HCT116 (cell line): ENCODE measurements around the gene WNK1. TPM values are rescaled to one million over a fixed set of nuclear protein-coding genes. Genes with fewer than 3 reads are reported as not detected.

Experiments used
- ATAC-seq: fragments of 200-7000 bp; cut with Tn5 transposase; 2 replicates; pipeline ENCODE4 v1.9.1; 2020; ENCODE audit warnings: mild to moderate bottlenecking, moderate library complexity
- BruUV-seq: library from RNA; stranded (reverse); fragments of 400-500 nt; replicated peaks from 2 replicates; lab custom pipeline; 2021; lab: Mats Ljungman, UMichigan
- CTCF ChIA-PET: fragments of 300-600 bp; sonication (Branson Sonifier 250); formaldehyde crosslinking; loops from one replicate; lab custom pipeline; 2021; ENCODE audit warnings: antibody characterized with exemption; lab: Charles Lee
- POLR2A ChIA-PET: fragments of 300-600, 350-600 bp; sonication (Branson Sonifier 250); formaldehyde crosslinking; loops from one replicate; lab custom pipeline; 2021; ENCODE audit warnings: antibody characterized with exemption; lab: Charles Lee
- RAD21 ChIA-PET, 2 experiments: fragments of 300-600 bp; sonication (Branson Sonifier 250); formaldehyde crosslinking; loops; one replicate each; lab custom pipeline; 2023; ENCODE audit warnings: low total read pairs in 2 of 2; ENCODE audit not compliant: uncharacterized antibody in 2 of 2, unreplicated experiment in 2 of 2, low non-redundant PET in 1 of 2; lab: Charles Lee
- DNase-seq: peaks from one replicate; pipeline ENCODE4 v3.0.0-alpha.2; 2010; ENCODE audit warnings: low read depth, low spot score
- H2AFZ ChIP-seq: fragments of 200-600 bp; shearing (Covaris generic), sonication (generic); 2 replicates; pipeline ENCODE4 v1.6.1; 2017; ENCODE audit warnings: low read depth, mixed run types, mixed read lengths, antibody characterized with exemption, low read length; ENCODE audit not compliant: poor library complexity, severe bottlenecking
- H3K27ac ChIP-seq: 2 replicates; pipeline ENCODE4 v1.5.1; 2012; ENCODE audit warnings: low read depth, low read length
- H3K27me3 ChIP-seq: fragments of 200-600 bp; sonication (generic); 2 replicates; pipeline ENCODE4 v1.6.1; 2016; ENCODE audit warnings: mixed run types, low read length, mixed read lengths; ENCODE audit not compliant: insufficient read depth
- H3K36me3 ChIP-seq, 2 experiments: fragments of 200-500 bp in 1 of 2; fragments of 200-600 bp in 1 of 2; sonication (Bioruptor generic) in 1 of 2; sonication (generic) in 1 of 2; 2 replicates each; pipeline versions ENCODE4 v1.5.1 to v1.6.1; 2014 to 2016; ENCODE audit warnings: low read length in 2 of 2, inconsistent platforms in 1 of 2, mixed read lengths in 1 of 2, mixed run types in 1 of 2; ENCODE audit not compliant: insufficient read depth in 2 of 2, control insufficient read depth in 1 of 2
- H3K4me1 ChIP-seq, 2 experiments: fragments of 200-600 bp in 1 of 2; sonication (generic) in 1 of 2; 2 replicates each; pipeline versions ENCODE4 v1.5.1 to v1.6.1; 2012 to 2017; ENCODE audit warnings: low read length in 2 of 2, inconsistent platforms in 1 of 2, mild to moderate bottlenecking in 1 of 2, mixed read lengths in 1 of 2, mixed run types in 1 of 2, moderate library complexity in 1 of 2; ENCODE audit not compliant: insufficient read depth in 2 of 2, control insufficient read depth in 1 of 2
- H3K4me2 ChIP-seq: fragments of 200-600 bp; sonication (generic); 2 replicates; pipeline ENCODE4 v1.6.1; 2017; ENCODE audit warnings: mixed run types, low read length, mixed read lengths
- H3K4me3 ChIP-seq, 2 experiments: fragments of 200-600 bp in 1 of 2; sonication (generic) in 1 of 2; replicated peaks in 1 of 2; 2 replicates each; pipeline ENCODE4 v1.5.1; 2011 to 2016; ENCODE audit warnings: low read length in 2 of 2, control low read depth in 1 of 2, low read depth in 1 of 2, mild to moderate bottlenecking in 1 of 2, mixed read lengths in 1 of 2, mixed run types in 1 of 2
- H3K79me2 ChIP-seq: fragments of 200-600 bp; sonication (generic); 2 replicates; pipeline ENCODE4 v1.6.1; 2017; ENCODE audit warnings: mild to moderate bottlenecking, mixed run types, low read length, moderate library complexity, mixed read lengths; ENCODE audit not compliant: insufficient read depth
- H3K9ac ChIP-seq: fragments of 200-600 bp; sonication (generic); 2 replicates; pipeline ENCODE4 v1.6.1; 2016; ENCODE audit warnings: low read length, mixed read lengths
- H3K9me2 ChIP-seq: fragments of 200-600 bp; sonication (generic), shearing (Covaris generic); 2 replicates; pipeline ENCODE4 v1.6.1; 2017; ENCODE audit warnings: mixed run types, mild to moderate bottlenecking, moderate library complexity; ENCODE audit not compliant: insufficient read depth
- H3K9me3 ChIP-seq, 2 experiments: fragments of 200-500 bp in 1 of 2; fragments of 200-600 bp in 1 of 2; sonication (Bioruptor generic) in 1 of 2; sonication (generic) in 1 of 2; 2 replicates each; pipeline ENCODE4 v1.6.1; 2014 to 2017; ENCODE audit warnings: low read length in 2 of 2, mixed read lengths in 2 of 2, inconsistent platforms in 1 of 2, low read depth in 1 of 2, mild to moderate bottlenecking in 1 of 2, mixed run types in 1 of 2, moderate library complexity in 1 of 2; ENCODE audit not compliant: control insufficient read depth in 1 of 2, insufficient read depth in 1 of 2
- H4K20me1 ChIP-seq: fragments of 200-600 bp; sonication (generic), shearing (Covaris generic); 2 replicates; pipeline ENCODE4 v1.6.1; 2017; ENCODE audit warnings: mixed run types, mild to moderate bottlenecking, moderate library complexity; ENCODE audit not compliant: insufficient read depth
- CEBPB ChIP-seq: IDR thresholded peaks from 2 replicates; pipeline ENCODE4 v1.6.1; 2012; ENCODE audit warnings: low read depth
- EGR1 ChIP-seq: IDR thresholded peaks from 2 replicates; pipeline ENCODE4 v1.6.1; 2012; ENCODE audit warnings: low read depth
- SIN3A ChIP-seq: IDR thresholded peaks from 2 replicates; pipeline ENCODE4 v1.6.1; 2012; ENCODE audit warnings: low read depth
- SP1 ChIP-seq: IDR thresholded peaks from 2 replicates; pipeline ENCODE4 v1.6.1; 2012; ENCODE audit warnings: low read depth
- TCF7L2 ChIP-seq: IDR thresholded peaks from 2 replicates; pipeline ENCODE4 v1.7.0; 2011; ENCODE audit warnings: borderline replicate concordance, inconsistent platforms; ENCODE audit not compliant: insufficient read depth, insufficient read length; ENCODE audit errors: extremely low read depth
- ZFX ChIP-seq: fragments of 450-650 bp; IDR thresholded peaks from 2 replicates; pipeline ENCODE4 v1.6.1; 2017
- intact Hi-C: fragments of 100-400 bp; cut with micrococcal nuclease; formaldehyde crosslinking; loops from 2 replicates; pipeline ENCODE4 v1.10.0; 2022
- total RNA-seq: library from RNA; stranded (reverse); gene quantifications from one replicate; pipeline ENCODE4 v1.2.1, GENCODE V29; 2021; ENCODE audit not compliant: unreplicated experiment
- TF ChIP-seq, protein P1 (sequence below): IDR thresholded peaks from 2 replicates; pipeline ENCODE4 v1.6.1; 2012

Gene WNK1
- total RNA-seq, 1 experiment from 2014 or later: 81.0 TPM

DNA sequence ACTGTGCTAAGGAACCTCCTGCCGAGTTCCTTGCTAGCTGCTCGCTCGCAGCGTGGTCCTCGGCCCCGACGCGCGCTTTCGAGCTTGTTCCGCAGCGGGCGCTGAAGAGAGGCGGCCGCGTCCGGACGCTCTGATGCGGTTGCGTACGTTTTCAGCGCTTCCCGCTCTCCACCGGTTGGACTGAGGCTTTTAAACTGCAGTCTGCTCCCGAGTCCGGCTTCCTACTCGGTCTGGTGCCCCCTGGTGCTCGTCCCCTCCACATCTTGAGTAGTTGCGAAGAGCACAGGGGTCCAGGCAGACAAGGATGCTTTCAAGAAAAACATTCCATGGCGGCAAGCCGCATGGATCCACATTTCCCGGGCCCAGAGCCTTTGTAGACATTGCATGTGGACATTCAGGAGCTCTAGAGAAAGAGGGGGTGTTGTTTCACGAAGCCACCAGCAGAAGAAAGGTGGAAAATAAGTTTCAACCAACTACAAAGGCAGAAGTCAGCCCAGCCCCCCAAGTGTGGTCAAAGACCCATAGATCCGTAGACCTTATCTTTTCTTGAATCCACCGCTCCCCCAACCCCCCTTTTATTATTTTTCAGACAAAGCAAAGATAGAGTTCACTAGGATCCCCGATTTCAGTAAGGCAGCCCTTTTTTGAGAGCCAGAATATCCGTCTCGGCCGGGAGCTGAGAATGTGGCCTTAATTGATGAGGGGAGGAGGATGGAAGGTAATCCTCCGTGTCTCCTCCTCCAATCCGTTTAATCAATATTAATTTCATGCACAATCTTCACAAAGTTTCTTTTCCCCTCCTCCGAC lies 984 bp upstream of the WNK1 start (continued):
- TF ChIP-seq ZFX (peak; percentile 36; the same call in 1 of the 2 replicates), EGR1 (0 out of 2 replicates have a peak, but pooled peaks have one; percentile 14), CEBPB (peak; percentile 31; the same call in 1 of the 2 replicates), TCF7L2 (peak; percentile 37), SP1 (peak; percentile 27)
- TF ChIP-seq, protein P1, sequence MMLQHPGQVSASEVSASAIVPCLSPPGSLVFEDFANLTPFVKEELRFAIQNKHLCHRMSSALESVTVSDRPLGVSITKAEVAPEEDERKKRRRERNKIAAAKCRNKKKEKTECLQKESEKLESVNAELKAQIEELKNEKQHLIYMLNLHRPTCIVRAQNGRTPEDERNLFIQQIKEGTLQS: no peak

DNA sequence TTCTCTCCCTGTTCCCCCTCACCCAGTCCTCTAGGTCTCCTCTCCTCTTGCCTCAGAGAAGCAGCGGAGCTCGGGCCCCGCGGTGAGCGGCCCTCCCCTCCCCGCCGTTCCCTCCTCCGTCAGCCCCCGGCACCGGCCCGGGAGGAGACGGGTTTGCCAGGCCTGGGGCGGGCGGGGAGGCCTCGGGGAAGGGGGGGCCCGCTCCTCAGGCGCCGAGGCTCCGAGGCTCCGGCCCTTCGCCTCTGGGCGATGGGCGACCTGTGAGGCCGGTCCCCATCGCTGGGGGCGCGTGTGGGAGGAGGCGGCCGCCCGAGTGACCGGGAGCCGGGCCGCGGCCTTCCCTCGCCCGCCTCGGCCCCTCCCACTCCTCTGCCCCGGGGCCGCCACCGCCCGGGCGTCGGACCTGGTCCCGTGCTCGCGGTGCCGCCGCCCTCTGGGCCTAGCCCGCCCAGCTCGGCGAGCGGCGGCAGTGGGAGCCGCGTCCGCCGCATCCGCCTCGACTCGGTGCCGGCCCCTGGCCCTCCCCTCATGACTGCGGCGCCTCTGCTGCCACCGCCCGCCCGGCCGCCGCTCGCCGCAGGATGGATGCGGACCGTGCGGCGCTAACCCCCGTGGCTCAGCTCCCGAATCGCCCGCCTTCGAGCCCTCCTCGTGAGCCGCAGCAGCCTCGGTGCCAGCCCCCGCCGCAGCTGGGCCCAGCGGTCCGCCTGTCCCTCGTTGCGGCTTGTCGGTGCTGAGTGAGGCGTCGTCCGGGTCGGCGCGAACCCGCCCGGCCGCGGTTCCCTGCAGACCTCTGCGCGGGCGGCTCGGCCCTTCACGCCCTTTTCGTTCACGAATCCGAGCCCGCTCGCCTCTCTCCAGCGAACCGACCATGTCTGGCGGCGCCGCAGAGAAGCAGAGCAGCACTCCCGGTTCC lies 574 bp downstream of the WNK1 start:
- no TSS peak for BruUV-seq
- Histone ChIP-seq H3K79me2 (peaks cover 51% of the 10 kb centered on the region), H3K9ac (peak overlapping the region; percentile 75), H3K36me3 (peaks cover 0 to 3% of the 10 kb centered on the region in 2 experiments; a peak in 1 of 4 replicates), H3K4me1 (peaks cover 15 to 35% of the 10 kb centered on the region in 2 experiments; a peak in 3 of 4 replicates), H3K27ac (peak overlapping the region; percentile 75), H2AFZ (no peak overlapping the region), H3K9me2 (no peaks in the 10 kb centered on the region), H3K27me3 (no peaks in the 10 kb centered on the region), H3K9me3 (no peaks in the 10 kb centered on the region), H3K4me2 (peak overlapping the region; percentile 91), H3K4me3 (peak overlapping the region; percentile 75), H4K20me1 (peaks cover 21% of the 10 kb centered on the region; the same call in 1 of the 2 replicates)
- peak; percentile 46 for ATAC-seq
- 0 out of 2 replicates have a peak, but pooled peaks have one; percentile 34 for TF ChIP-seq SIN3A
- TF ChIP-seq CEBPB: no peak
- TF ChIP-seq ZFX: peak; percentile 94
- RAD21 ChIA-PET: no interaction called here
- POLR2A ChIA-PET: interaction anchor here (0.8 to 1.8 kb wide), 3 partner anchors 8 to 177 kb away, joined by 3 to 9 read pairs (median 4); no protein-coding TSS in a partner anchor
- intact Hi-C loops: loop anchor here (1.0 to 5.0 kb wide), 3 partner anchors 111 to 196 kb away; partner anchors contain the start of gene RAD52
- CTCF ChIA-PET: interaction anchor here (0.9 to 2.0 kb wide), 5 partner anchors 8 to 340 kb away, joined by 3 to 10 read pairs (median 4); partner anchors contain the start of gene RAD52
- DNase-seq: no peak
